Sigmoid colon (tissue), 4 donors: ENCODE measurements around the gene TTC31.

Experiments
- POLR2A ChIP-seq, 2 donors: fragments of 450-650 bp; IDR thresholded peaks; one replicate each; pipeline ENCODE4 v1.6.1; 2016; ENCODE audit warnings: antibody characterized with exemption in 2 of 2, mild to moderate bottlenecking in 2 of 2, moderate library complexity in 2 of 2
- POLR2AphosphoS5 ChIP-seq, 4 donors: sonication (generic); formaldehyde crosslinking; IDR thresholded peaks; one replicate each; pipeline ENCODE4 v1.6.1; 2017; ENCODE audit warnings: antibody characterized with exemption in 4 of 4
- TF ChIP-seq, protein P1 (sequence below), 4 experiments: fragments of 450-650 bp in 3 of 4; fragments of 200-600 bp in 1 of 4; IDR thresholded peaks; one replicate each; pipeline ENCODE4 v1.5.1; 2016 to 2019; ENCODE audit warnings: antibody characterized with exemption in 4 of 4, mild to moderate bottlenecking in 3 of 4, moderate library complexity in 2 of 4

DNA sequence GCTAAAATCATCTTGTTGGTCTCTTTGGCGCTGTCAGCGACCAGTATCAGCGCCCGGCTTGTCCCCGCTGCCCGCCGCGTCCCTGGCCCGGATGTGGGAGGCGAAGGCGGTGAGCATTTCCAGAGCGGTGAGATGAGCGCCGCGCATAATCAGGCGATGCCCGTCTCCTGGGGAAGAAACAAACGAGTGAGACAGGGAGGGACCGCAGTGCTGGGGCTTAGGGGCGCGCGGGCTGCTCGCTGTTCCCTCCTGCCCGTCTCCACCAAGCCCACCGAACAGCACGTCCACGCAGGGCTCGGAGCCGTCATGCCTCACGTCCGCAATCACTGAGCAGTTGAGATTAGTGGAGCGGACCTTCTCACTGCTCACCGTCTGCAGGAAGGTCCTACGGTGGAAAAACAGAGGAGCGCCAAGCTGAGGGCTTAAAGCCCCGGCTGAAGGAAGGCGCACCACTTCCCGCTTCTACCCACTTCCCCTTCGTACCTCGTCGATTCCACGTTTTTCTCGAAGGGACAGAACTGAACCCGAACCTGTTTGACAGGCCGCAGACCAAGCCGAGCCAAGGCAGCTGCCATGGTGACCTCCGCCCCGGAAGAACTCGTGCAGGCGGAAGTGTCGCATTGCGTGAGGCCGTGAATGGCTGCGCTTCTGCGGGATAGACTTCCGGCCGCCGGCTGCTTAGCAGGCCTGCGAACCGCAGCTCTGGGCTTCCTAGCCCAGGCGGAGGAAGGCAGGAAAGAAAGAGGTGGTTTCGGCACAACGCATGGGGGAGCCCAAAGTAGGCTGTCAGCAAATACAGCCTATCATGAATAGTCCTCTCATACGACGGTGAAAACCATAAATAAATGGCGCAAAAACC, 10.6 kb upstream of the TTC31 start, which contains the start of gene MRPL53:
- TF ChIP-seq, protein P1, sequence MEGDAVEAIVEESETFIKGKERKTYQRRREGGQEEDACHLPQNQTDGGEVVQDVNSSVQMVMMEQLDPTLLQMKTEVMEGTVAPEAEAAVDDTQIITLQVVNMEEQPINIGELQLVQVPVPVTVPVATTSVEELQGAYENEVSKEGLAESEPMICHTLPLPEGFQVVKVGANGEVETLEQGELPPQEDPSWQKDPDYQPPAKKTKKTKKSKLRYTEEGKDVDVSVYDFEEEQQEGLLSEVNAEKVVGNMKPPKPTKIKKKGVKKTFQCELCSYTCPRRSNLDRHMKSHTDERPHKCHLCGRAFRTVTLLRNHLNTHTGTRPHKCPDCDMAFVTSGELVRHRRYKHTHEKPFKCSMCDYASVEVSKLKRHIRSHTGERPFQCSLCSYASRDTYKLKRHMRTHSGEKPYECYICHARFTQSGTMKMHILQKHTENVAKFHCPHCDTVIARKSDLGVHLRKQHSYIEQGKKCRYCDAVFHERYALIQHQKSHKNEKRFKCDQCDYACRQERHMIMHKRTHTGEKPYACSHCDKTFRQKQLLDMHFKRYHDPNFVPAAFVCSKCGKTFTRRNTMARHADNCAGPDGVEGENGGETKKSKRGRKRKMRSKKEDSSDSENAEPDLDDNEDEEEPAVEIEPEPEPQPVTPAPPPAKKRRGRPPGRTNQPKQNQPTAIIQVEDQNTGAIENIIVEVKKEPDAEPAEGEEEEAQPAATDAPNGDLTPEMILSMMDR (IDR thresholded peaks at IDR 0.05): no peak
- TF ChIP-seq POLR2A (IDR thresholded peaks at IDR 0.05) (peak; percentile 82 to 85), POLR2AphosphoS5 (IDR thresholded peaks at IDR 0.05) (peak; percentile 88 to 99 (median 96))
